Activated gamma-delta T cell (primary cell): ENCODE data around the gene GNB1L.

ENCODE experiments used
- DNase-seq: peaks from one replicate; lab custom pipeline; 2025; lab: John Stamatoyannopoulos, UW

The GNB1L gene

GRCh38 chr22:19775496-19776325, 79.0 kb downstream of the GNB1L start:
- DNase-seq, result no peak

DNA sequence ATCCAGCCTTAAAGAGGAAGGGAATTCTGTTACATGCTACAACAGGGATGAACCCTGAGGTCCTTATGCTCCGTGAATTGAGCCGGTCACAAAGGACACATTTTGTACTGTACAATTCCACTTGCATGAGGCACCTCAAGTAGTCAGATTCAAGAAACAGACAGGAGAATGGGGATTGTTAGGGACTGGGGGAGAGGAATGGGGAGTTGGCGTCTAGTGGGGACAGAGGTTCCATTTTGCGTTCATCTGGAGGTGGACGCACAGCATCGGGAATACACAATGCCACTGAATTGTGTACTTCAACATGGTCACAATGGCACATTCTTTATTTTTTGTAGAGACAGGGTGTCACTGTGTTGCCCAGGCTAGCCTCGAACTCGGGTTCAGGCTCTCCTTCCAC, 80.0 kb downstream of the GNB1L start:
- no peak for DNase-seq

- no peak for DNase-seq
These were observed 81.1 kb downstream of the GNB1L start for GRCh38 chr22:19773470-19774040.

DNA sequence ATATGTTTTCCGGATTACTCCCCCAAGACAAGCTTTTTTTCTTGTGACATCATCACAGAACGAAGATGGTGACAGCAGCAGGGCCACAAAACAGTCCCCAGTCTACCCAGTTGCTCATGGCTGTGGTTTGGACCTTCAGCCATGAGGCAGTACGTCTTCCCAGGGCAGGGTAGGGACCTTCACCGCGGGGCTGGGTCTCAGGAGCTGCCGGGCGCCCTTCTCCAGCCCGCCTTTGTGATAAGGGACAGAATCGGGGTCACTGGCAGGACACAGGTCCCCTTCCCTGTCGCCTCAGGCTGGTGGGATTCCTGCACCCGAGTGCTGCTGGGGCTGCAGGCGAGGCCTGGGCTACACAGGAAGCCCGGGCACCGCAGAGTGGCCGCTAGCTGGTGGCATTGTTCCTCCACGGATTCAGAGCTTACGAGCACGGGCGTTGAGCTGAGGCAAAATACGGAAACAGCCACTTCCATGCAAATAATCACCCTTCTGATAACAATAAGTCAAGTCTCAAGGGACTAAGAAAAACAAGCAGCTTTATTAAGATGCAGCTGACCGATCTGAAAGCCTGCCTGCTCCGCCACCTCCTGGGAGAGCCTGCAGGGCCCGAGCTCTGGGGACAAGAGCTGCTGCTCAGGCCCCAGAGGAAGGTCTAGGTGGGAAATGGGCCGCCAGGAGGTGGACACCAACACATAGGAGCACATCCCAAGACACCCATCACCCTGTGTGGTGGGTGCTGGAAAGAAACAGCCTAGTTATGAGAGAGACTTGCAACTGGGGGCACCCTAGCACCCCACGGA, 81.8 kb downstream of the GNB1L start:
- DNase-seq, result no peak

GRCh38 chr22:19772422-19772672, 82.3 kb downstream of the GNB1L start:
- DNase-seq, result no peak

GRCh38 chr22:19770349-19771220, 84.1 kb downstream of the GNB1L start:
- DNase-seq, result no peak

DNA sequence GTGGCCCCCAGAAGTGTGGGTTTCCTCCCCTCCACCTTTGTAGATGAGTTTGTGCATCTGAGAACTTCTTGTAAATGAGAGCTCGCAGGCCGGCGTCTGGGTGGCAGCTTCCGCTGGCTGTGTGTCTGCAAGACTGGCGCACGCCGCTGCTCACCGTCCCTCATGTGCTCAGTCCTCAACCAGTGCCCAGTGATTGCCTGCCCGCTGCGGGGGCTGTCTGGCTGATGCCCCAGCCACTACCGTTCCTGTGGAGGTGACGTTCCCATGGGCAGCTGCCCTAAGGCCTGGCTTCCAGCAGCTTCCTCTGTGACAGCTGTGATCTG, 85.3 kb downstream of the GNB1L start:
- no peak for DNase-seq

GRCh38 chr22:19767427-19768341, 87.0 kb downstream of the GNB1L start:
- no peak for DNase-seq

GRCh38 chr22:19766511-19767426, 87.9 kb downstream of the GNB1L start:
- DNase-seq, result no peak

GRCh38 chr22:19766240-19766510, 88.5 kb downstream of the GNB1L start:
- no peak for DNase-seq

DNA sequence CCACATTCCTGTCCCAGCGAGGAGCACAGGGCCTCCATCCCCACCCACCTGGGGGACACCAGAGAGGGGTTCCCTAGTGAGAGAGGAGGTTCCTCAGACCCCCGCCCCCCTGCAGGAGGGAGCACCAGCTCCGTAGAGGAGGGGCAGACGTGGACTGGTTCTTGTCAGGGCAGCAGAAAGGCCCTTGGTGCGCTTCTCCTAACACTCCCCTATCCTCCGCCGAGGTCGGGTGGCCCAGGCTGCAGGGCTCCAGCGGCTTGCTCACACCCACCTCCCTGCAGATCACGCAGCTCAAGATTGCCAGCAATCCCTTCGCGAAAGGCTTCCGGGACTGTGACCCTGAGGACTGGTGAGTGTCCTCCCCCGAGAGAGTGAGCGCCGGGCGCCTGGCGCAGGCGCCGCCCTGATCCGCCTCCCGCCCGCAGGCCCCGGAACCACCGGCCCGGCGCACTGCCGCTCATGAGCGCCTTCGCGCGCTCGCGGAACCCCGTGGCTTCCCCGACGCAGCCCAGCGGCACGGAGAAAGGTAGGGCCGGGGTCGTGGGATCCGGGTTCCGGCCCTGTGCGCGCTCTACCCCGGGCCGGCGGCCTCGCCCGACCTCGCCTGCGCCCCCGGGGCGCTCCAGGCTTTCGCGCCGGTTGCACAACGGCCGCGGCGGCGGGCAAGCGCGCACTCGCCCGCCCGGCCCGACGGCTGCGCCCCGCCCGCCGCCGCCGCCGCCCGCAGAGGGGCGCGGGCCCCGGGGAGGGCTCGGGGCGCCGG, 89.0 kb downstream of the GNB1L start:
- DNase-seq, result no peak

GRCh38 chr22:19764636-19765476, 89.8 kb downstream of the GNB1L start:
- DNase-seq, result no peak

- no peak for DNase-seq
These were observed 90.4 kb downstream of the GNB1L start for GRCh38 chr22:19764299-19764593.

DNA sequence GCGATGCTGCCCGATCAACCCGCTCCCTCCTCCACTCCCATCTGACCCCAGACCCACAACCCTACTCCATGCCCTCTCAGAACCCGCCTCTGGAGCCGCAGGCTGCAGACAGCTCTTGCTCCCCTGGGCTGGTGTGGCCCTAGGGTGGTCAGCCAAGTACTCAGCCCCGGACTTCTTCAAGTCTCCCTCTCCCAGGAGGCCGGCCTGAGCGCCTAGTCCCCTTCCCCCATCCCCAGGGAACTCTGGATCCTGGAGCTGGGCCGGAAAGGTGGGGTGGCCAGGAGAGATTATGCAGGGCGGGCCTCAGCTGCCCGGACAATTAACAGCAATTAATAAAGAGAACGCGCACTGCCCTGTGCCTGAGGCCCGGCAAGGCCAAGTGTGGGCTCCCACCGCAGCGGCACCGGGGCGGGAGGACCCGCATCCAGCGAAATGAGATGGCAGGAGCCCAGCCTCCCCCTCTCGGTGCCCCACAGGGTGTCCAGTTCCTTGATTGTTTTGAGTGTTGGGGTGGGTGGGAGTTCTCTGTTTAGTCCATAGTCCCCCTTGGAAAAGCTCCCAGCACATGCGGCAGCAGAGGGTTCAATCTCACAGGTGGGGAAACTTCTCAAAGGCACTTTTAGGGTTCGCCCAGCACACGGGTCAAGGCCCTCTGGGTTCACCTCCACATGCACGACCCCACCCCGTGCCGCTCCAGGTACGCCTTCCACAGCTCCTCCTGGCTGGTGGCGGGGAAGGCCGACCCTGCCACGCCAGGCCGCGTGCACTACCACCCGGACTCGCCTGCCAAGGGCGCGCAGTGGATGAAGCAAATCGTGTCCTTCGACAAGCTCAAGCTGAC, 91.0 kb downstream of the GNB1L start:
- DNase-seq, result no peak

DNA sequence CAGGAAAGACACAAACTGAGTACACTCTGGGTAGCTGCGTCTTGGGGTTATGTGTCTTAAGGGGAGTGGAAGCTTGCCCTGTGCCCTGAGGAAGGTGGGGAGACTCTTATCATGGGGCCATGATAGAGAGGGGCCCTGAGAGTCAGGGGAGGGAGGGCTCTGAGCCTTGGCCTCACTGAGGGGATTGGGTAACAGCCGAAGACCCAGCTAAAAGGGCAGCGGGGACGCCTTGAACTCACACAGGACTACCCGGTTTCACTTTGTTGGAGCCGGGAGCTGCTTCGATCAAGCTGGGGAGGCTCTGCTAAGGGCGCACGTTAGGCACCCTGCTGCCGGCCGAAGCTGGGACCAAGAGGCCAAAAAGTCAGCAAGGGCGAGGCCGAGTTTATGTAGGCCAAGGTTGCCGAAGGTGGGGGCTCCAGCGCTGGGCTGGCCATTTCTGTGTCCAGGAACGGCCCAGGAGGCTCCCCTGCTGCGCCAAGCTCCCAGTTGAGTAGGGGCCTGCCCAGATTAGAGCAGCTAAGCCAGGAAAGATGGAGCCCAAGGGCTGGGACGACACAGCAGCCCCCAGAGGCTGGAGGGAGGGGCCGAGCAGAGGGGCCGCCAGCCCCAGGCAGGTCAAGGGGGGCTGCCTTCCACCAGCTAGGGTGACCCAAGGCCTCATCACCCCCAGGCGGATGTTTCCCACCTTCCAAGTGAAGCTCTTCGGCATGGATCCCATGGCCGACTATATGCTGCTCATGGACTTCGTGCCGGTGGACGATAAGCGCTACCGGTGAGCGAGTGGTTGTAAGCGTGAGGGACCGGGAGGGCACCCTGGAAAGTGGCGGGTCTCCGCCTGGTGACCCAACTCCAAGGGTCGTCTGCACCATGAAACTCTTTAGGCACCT, 91.9 kb downstream of the GNB1L start:
- DNase-seq, result no peak

DNA sequence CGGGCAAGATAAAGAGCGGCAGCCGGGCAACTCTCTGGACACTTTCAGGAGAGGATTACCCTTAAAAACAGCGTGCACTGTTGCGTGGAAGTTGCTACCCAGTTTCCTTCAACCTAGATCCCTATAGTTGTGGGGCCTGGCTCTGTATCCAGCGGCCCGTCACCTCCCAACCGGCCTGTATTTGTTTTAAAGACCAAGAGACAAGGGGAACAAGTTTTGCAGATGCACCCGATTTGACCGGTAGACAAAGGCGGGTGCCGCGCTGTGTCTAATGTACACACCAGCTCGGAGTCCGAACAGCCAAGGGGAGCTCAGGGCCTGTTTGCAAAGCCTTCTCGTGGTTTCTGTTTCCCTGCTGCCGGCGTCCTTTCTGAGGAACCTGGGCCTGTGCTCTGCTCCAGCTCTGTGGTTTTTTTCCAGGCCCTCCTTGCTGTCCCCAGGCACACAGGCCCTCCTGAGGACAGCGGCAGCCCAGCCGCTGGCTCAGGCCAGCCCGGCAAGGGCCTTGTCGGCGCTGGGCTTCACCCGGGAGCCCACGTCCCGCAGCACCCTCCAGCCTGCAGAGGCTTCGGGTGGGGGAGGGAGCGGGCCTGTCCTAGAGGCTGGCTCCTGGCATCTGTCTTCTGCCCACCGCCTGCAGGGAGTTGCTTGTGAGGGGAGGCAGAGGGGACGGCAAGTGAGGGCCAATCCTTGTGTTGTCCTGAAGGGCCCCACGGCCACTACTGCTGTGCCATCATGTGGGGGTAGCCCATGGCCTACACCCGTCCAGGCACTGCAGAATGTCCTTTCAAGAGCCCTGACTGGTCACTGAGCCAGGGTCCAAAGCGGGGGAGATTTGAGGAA, 92.7 kb downstream of the GNB1L start:
- no peak for DNase-seq
